H9 (cell line): ENCODE results near the gene FAM110A. TPM values are rescaled to one million over a fixed set of nuclear protein-coding genes. Genes with fewer than 3 reads are reported as not detected.

ENCODE experiments used
- DNase-seq: peaks from one replicate; pipeline ENCODE4 v3.0.0-alpha.2; 2017
- H2AFZ ChIP-seq: one replicate; pipeline ENCODE4 v1.6.1; 2013; ENCODE audit warnings: mild to moderate bottlenecking, low read length, control low read depth, moderate library complexity
- H2AK5ac ChIP-seq: 2 replicates; pipeline ENCODE4 v1.6.1; 2013; ENCODE audit warnings: low read length, control low read depth, mixed read lengths; ENCODE audit not compliant: insufficient read length
- H2BK120ac ChIP-seq: one replicate; pipeline ENCODE4 v1.6.1; 2013; ENCODE audit warnings: low read depth, mild to moderate bottlenecking, low read length, control low read depth, inconsistent platforms; ENCODE audit not compliant: poor library complexity, severe bottlenecking
- H2BK12ac ChIP-seq: 2 replicates; pipeline ENCODE4 v1.6.1; 2013; ENCODE audit warnings: low read length, control low read depth, mixed read lengths, low read depth; ENCODE audit not compliant: insufficient read length
- H2BK15ac ChIP-seq: 2 replicates; pipeline ENCODE4 v1.6.1; 2013; ENCODE audit warnings: low read depth, low read length, control low read depth
- H2BK20ac ChIP-seq: one replicate; pipeline ENCODE4 v1.6.1; 2013; ENCODE audit warnings: low read depth, mild to moderate bottlenecking, low read length, control low read depth, inconsistent platforms; ENCODE audit not compliant: poor library complexity, severe bottlenecking
- H2BK5ac ChIP-seq: 2 replicates; pipeline ENCODE4 v1.6.1; 2013; ENCODE audit warnings: low read length, control low read depth, mixed read lengths; ENCODE audit not compliant: insufficient read length
- H3K14ac ChIP-seq: 2 replicates; pipeline ENCODE4 v1.6.1; 2013; ENCODE audit warnings: low read length, control low read depth; ENCODE audit not compliant: insufficient read depth
- H3K18ac ChIP-seq: 2 replicates; pipeline ENCODE4 v1.6.1; 2013; ENCODE audit warnings: low read depth, mild to moderate bottlenecking, mixed read lengths, low read length, control low read depth; ENCODE audit not compliant: insufficient read length
- H3K23ac ChIP-seq: 2 replicates; pipeline ENCODE4 v1.6.1; 2013; ENCODE audit warnings: low read length, control low read depth, mixed read lengths, low read depth; ENCODE audit not compliant: insufficient read length
- H3K23me2 ChIP-seq: 2 replicates; pipeline ENCODE4 v1.6.1; 2013; ENCODE audit warnings: low read depth, mild to moderate bottlenecking, mixed read lengths, low read length, control low read depth; ENCODE audit not compliant: insufficient read length, poor library complexity, severe bottlenecking
- H3K27ac ChIP-seq: 2 replicates; pipeline ENCODE4 v1.5.1; 2013; ENCODE audit warnings: low read length, control low read depth, mixed read lengths, low read depth; ENCODE audit not compliant: insufficient read length
- H3K27me3 ChIP-seq: 2 replicates; pipeline ENCODE4 v1.6.1; 2013; ENCODE audit warnings: low read length, control low read depth, inconsistent platforms; ENCODE audit not compliant: insufficient read depth
- H3K4ac ChIP-seq: 2 replicates; pipeline ENCODE4 v1.6.1; 2013; ENCODE audit warnings: low read depth, mild to moderate bottlenecking, control low read depth, inconsistent platforms, low read length, moderate library complexity
- H3K4me1 ChIP-seq: 2 replicates; pipeline ENCODE4 v1.6.1; 2013; ENCODE audit warnings: low read length, control low read depth, inconsistent platforms; ENCODE audit not compliant: insufficient read depth
- H3K4me2 ChIP-seq: 2 replicates; pipeline ENCODE4 v1.6.1; 2013; ENCODE audit warnings: low read length, control low read depth, mixed read lengths; ENCODE audit not compliant: insufficient read length, insufficient read depth
- H3K56ac ChIP-seq: 2 replicates; pipeline ENCODE4 v1.6.1; 2013; ENCODE audit warnings: low read depth, mild to moderate bottlenecking, mixed read lengths, low read length, control low read depth; ENCODE audit not compliant: insufficient read length
- H3K79me1 ChIP-seq: 2 replicates; pipeline ENCODE4 v1.6.1; 2013; ENCODE audit warnings: low read depth, mild to moderate bottlenecking, moderate library complexity, low read length, control low read depth, inconsistent platforms; ENCODE audit not compliant: insufficient read depth, poor library complexity, severe bottlenecking
- H3K79me2 ChIP-seq: 2 replicates; pipeline ENCODE4 v1.6.1; 2013; ENCODE audit warnings: low read length, control low read depth, inconsistent platforms; ENCODE audit not compliant: insufficient read depth
- H3K9ac ChIP-seq: 2 replicates; pipeline ENCODE4 v1.6.1; 2013; ENCODE audit warnings: low read length, control low read depth, mixed read lengths; ENCODE audit not compliant: insufficient read length; ENCODE audit errors: extremely low read depth
- H3K9me3 ChIP-seq: one replicate; pipeline ENCODE4 v1.6.1; 2013; ENCODE audit warnings: low read depth, low read length, inconsistent platforms; ENCODE audit not compliant: control insufficient read depth
- H3T11ph ChIP-seq: one replicate; pipeline ENCODE4 v1.6.1; 2013; ENCODE audit warnings: mild to moderate bottlenecking, low read length, control low read depth, inconsistent platforms
- H4K20me1 ChIP-seq: one replicate; pipeline ENCODE4 v1.6.1; 2013; ENCODE audit not compliant: control insufficient read depth, insufficient read length, insufficient read depth
- H4K5ac ChIP-seq: 2 replicates; pipeline ENCODE4 v1.6.1; 2013; ENCODE audit warnings: low read depth, mild to moderate bottlenecking, mixed read lengths, low read length, control low read depth; ENCODE audit not compliant: insufficient read length
- H4K8ac ChIP-seq: replicated peaks from 2 replicates; pipeline ENCODE4 v1.6.1; 2013; ENCODE audit warnings: low read length, control low read depth, mixed read lengths, low read depth; ENCODE audit not compliant: insufficient read length
- H4K91ac ChIP-seq: 2 replicates; pipeline ENCODE4 v1.6.1; 2013; ENCODE audit warnings: low read depth, mild to moderate bottlenecking, moderate library complexity, mixed read lengths, low read length, control low read depth; ENCODE audit not compliant: insufficient read length
- H3K27ac Mint-ChIP-seq, 3 experiments: 2 replicates in 2 of 3; 3 replicates in 1 of 3; pipeline ENCODE4 v1.8.0; 2020 to 2021; ENCODE audit warnings: mixed read lengths in 3 of 3, mild to moderate bottlenecking in 1 of 3, moderate library complexity in 1 of 3
- H3K27me3 Mint-ChIP-seq: 2 replicates; pipeline ENCODE4 v1.8.0; 2021; ENCODE audit warnings: low read depth, mild to moderate bottlenecking, moderate library complexity, mixed read lengths
- H3K36me3 Mint-ChIP-seq, 3 experiments: 2 replicates in 2 of 3; 3 replicates in 1 of 3; pipeline ENCODE4 v1.8.0; 2020 to 2021; ENCODE audit warnings: low read depth in 3 of 3, mixed read lengths in 3 of 3; ENCODE audit not compliant: insufficient read depth in 1 of 3
- H3K4me1 Mint-ChIP-seq, 2 experiments: 2 replicates each; pipeline ENCODE4 v1.8.0; 2020; ENCODE audit warnings: mixed read lengths in 2 of 2
- H3K4me3 Mint-ChIP-seq, 2 experiments: 2 replicates in 1 of 2; 3 replicates in 1 of 2; pipeline ENCODE4 v1.8.0; 2020 to 2021; ENCODE audit warnings: mild to moderate bottlenecking in 2 of 2, mixed read lengths in 2 of 2, moderate library complexity in 1 of 2
- H3K9me3 Mint-ChIP-seq, 2 experiments: 2 replicates in 1 of 2; 3 replicates in 1 of 2; pipeline ENCODE4 v1.8.0; 2020; ENCODE audit warnings: mild to moderate bottlenecking in 2 of 2, mixed read lengths in 2 of 2, moderate library complexity in 1 of 2
- CTCF ChIP-seq: fragments of 200-600 bp; sonication (generic); conservative IDR thresholded peaks from 3 replicates; pipeline ENCODE4 v1.8.0; 2021; ENCODE audit warnings: antibody characterized with exemption, mild to moderate bottlenecking
- WGBS: extraction: QIAGEN DNeasy Blood & Tissue Kit; methylation state at CpG from one replicate; pipeline ENCODE4 v1.1.7; 2013; ENCODE audit warnings: missing lambda C conversion rate, low lambda C conversion rate, mixed read lengths; ENCODE audit not compliant: insufficient read length; ENCODE audit errors: extremely low coverage; 5-methylcytosine and 5-hydroxymethylcytosine counted together
- total RNA-seq: library from RNA; stranded (reverse); gene quantifications from 2 replicates; pipeline ENCODE4 v1.2.1, GENCODE V29; 2021

FAM110A gene
- total RNA-seq, 1 experiment from 2014 or later, result 10.3 TPM

- H3K79me1 ChIP-seq, result no peaks in the 10 kb centered on the region
- Mint-ChIP-seq H3K4me3 (no peak overlapping the region), H3K27ac (no peak overlapping the region), H3K9me3 (no peaks in the 10 kb centered on the region), H3K27me3 (peaks cover 21% of the 10 kb centered on the region), H3K4me1 (peaks cover 32 to 33% of the 10 kb centered on the region in 2 experiments), H3K36me3 (no peaks in the 10 kb centered on the region)
- H4K5ac ChIP-seq, result no peak overlapping the region
- H2AK5ac ChIP-seq, result no peak overlapping the region
- WGBS, result no CpG with 5 or more reads among the region's 7 CpGs
- H3K4me2 ChIP-seq, result no peak overlapping the region
- H3K4me1 ChIP-seq, result no peaks in the 10 kb centered on the region; the same call in 1 of the 2 replicates
- H4K8ac ChIP-seq, result no peak overlapping the region
- peaks cover 21% of the 10 kb centered on the region for H3K23me2 ChIP-seq
- H3K4ac ChIP-seq, result no peak overlapping the region
- H2BK20ac ChIP-seq, result no peak overlapping the region
- H2BK5ac ChIP-seq, result no peak overlapping the region
- no peak overlapping the region for H4K91ac ChIP-seq
- no peak for DNase-seq
- no peak overlapping the region for H2BK12ac ChIP-seq
- no peak overlapping the region for H2BK15ac ChIP-seq
- no peak overlapping the region for H3K9ac ChIP-seq
- no peak overlapping the region for H2AFZ ChIP-seq
- no peak overlapping the region for H3K18ac ChIP-seq
- no peaks in the 10 kb centered on the region for H4K20me1 ChIP-seq
- H3K27me3 ChIP-seq, result no peaks in the 10 kb centered on the region; the same call in 1 of the 2 replicates
- H3K14ac ChIP-seq, result no peak overlapping the region
- no peaks in the 10 kb centered on the region for H3K9me3 ChIP-seq
- no peak overlapping the region for H3K23ac ChIP-seq
- TF ChIP-seq CTCF, result no peak
- H3K79me2 ChIP-seq, result no peaks in the 10 kb centered on the region
- no peak overlapping the region for H3T11ph ChIP-seq
- no peak overlapping the region for H3K27ac ChIP-seq
- no peak overlapping the region for H3K56ac ChIP-seq
- H2BK120ac ChIP-seq, result no peak overlapping the region
Measured at GRCh38 chr20:846894-847278, 13.4 kb downstream of the FAM110A start.
